Endothelial cell of umbilical vein (primary cell): Measurements from ENCODE around the gene MYADML2. TPM values are rescaled to one million over a fixed set of nuclear protein-coding genes. Genes with fewer than 3 reads are reported as not detected.

Source experiments
- BruUV-seq: library from RNA; stranded (reverse); fragments of 400-500 nt; replicated peaks from 2 replicates; lab custom pipeline; 2021; lab: Mats Ljungman, UMichigan
- CTCF ChIA-PET: fragments of 300-600, 350-600 bp; sonication (Branson Sonifier 250); formaldehyde crosslinking; loops from one replicate; lab custom pipeline; 2021; ENCODE audit warnings: antibody characterized with exemption, inconsistent platforms; lab: Charles Lee
- POLR2A ChIA-PET: fragments of 300-600, 350-600 bp; sonication (Branson Sonifier 250); formaldehyde crosslinking; loops from one replicate; lab custom pipeline; 2021; ENCODE audit warnings: antibody characterized with exemption, inconsistent platforms; lab: Charles Lee
- DNase-seq: peaks from one replicate; pipeline ENCODE4 v3.0.0-alpha.2; 2011; ENCODE audit warnings: low read depth, low spot score
- FAIRE-seq: peaks from 2 replicates; lab custom pipeline; 2011; peaks lifted over from hg19 to GRCh38; lab: Jason Lieb, UNC
- H2AFZ ChIP-seq: 2 replicates; pipeline ENCODE4 v1.6.0; 2012; ENCODE audit warnings: low read depth, low read length, control low read depth, inconsistent platforms
- H3K27ac ChIP-seq: 2 replicates; pipeline ENCODE4 v1.5.1; 2011; ENCODE audit warnings: low read depth, mild to moderate bottlenecking, control low read depth, low read length, moderate library complexity; ENCODE audit not compliant: insufficient read depth
- H3K27me3 ChIP-seq, 2 experiments: 2 replicates each; pipeline versions ENCODE4 v1.6.0 to v1.6.1; 2011; ENCODE audit warnings: low read length in 2 of 2, mixed read lengths in 1 of 2; ENCODE audit not compliant: control insufficient read depth in 2 of 2, insufficient read depth in 2 of 2
- H3K36me3 ChIP-seq, 2 experiments: 2 replicates in 1 of 2; 3 replicates in 1 of 2; pipeline ENCODE4 v1.5.1; 2011; ENCODE audit warnings: low read length in 2 of 2, mild to moderate bottlenecking in 1 of 2, moderate library complexity in 1 of 2; ENCODE audit not compliant: control insufficient read depth in 2 of 2, insufficient read depth in 2 of 2; ENCODE audit errors: extremely low read depth in 1 of 2
- H3K4me1 ChIP-seq: 3 replicates; pipeline ENCODE4 v1.5.1; 2011; ENCODE audit warnings: mild to moderate bottlenecking, low read length; ENCODE audit not compliant: control insufficient read depth, insufficient read depth; ENCODE audit errors: extremely low read depth
- H3K4me2 ChIP-seq: 2 replicates; pipeline ENCODE4 v1.6.1; 2011; ENCODE audit warnings: low read length, control low read depth, mixed read lengths; ENCODE audit not compliant: insufficient read depth
- H3K4me3 ChIP-seq, 3 experiments: fragments of 200-600 bp in 1 of 3; sonication (generic), shearing (Covaris generic) in 1 of 3; replicated peaks in 1 of 3; 2 replicates each; pipeline ENCODE4 v1.5.1; 2011 to 2016; ENCODE audit warnings: control low read depth in 3 of 3, low read length in 3 of 3, mild to moderate bottlenecking in 2 of 3, inconsistent platforms in 1 of 3, low read depth in 1 of 3, moderate library complexity in 1 of 3; ENCODE audit not compliant: insufficient read depth in 1 of 3
- H3K79me2 ChIP-seq: 2 replicates; pipeline ENCODE4 v1.6.0; 2012; ENCODE audit warnings: low read length, inconsistent platforms; ENCODE audit not compliant: control insufficient read depth, insufficient read depth
- H3K9ac ChIP-seq: replicated peaks from 2 replicates; pipeline ENCODE3; 2011; ENCODE audit warnings: low read length, control low read depth; ENCODE audit not compliant: insufficient read depth; ENCODE audit errors: extremely low read depth
- H3K9me1 ChIP-seq: replicated peaks from 3 replicates; pipeline ENCODE4 v1.6.0; 2011; ENCODE audit warnings: mild to moderate bottlenecking, low read length; ENCODE audit not compliant: control insufficient read depth, insufficient read depth; ENCODE audit errors: extremely low read depth
- H3K9me3 ChIP-seq: replicated peaks from 2 replicates; pipeline ENCODE4 v1.5.1; 2012; ENCODE audit warnings: low read length, inconsistent platforms; ENCODE audit not compliant: control insufficient read depth, insufficient read depth
- H4K20me1 ChIP-seq: replicated peaks from 2 replicates; pipeline ENCODE3; 2011; ENCODE audit warnings: mild to moderate bottlenecking, low read length; ENCODE audit not compliant: control insufficient read depth, insufficient read depth; ENCODE audit errors: extremely low read depth
- CTCF ChIP-seq, 2 donors: IDR thresholded peaks; 1 replicate in 1 of 2; 2 replicates in 1 of 2; pipeline ENCODE4 v1.5.1; 2011; ENCODE audit warnings: low read length in 2 of 2, mild to moderate bottlenecking in 2 of 2, moderate library complexity in 2 of 2, control low read depth in 1 of 2, inconsistent platforms in 1 of 2, low read depth in 1 of 2; ENCODE audit not compliant: insufficient read depth in 1 of 2; ENCODE audit errors: extremely low read depth in 1 of 2
- EZH2 ChIP-seq: IDR thresholded peaks from 2 replicates; pipeline ENCODE4 v1.6.1; 2012; ENCODE audit warnings: borderline replicate concordance, low read depth, mild to moderate bottlenecking, moderate library complexity, low read length, inconsistent platforms; ENCODE audit not compliant: severe bottlenecking
- FOS ChIP-seq: IDR thresholded peaks from 2 replicates; pipeline ENCODE4 v1.6.1; 2011; ENCODE audit warnings: mild to moderate bottlenecking, low read length, moderate library complexity, borderline replicate concordance; ENCODE audit not compliant: insufficient read depth
- GATA2 ChIP-seq: IDR thresholded peaks from 2 replicates; pipeline ENCODE4 v1.7.0; 2011; ENCODE audit warnings: low read depth, mild to moderate bottlenecking, moderate library complexity, mixed read lengths, low read length; ENCODE audit not compliant: insufficient read length, insufficient read depth
- JUN ChIP-seq: IDR thresholded peaks from 2 replicates; pipeline ENCODE4 v1.6.1; 2011; ENCODE audit warnings: borderline replicate concordance, low read depth; ENCODE audit not compliant: insufficient read length, insufficient read depth
- MAX ChIP-seq: IDR thresholded peaks from 2 replicates; pipeline ENCODE4 v1.6.1; 2011; ENCODE audit not compliant: insufficient read depth, insufficient read length
- MYC ChIP-seq: IDR thresholded peaks from one replicate; pipeline ENCODE4 v1.6.1; 2011; ENCODE audit warnings: mild to moderate bottlenecking, low read depth, low read length
- POLR2A ChIP-seq: IDR thresholded peaks from 2 replicates; pipeline ENCODE4 v1.6.1; 2012; ENCODE audit warnings: low read depth, mild to moderate bottlenecking, control low read depth, low read length
- POLR2AphosphoS5 ChIP-seq: IDR thresholded peaks from 2 replicates; pipeline ENCODE4 v1.6.1; 2012; ENCODE audit warnings: low read depth, mild to moderate bottlenecking, control low read depth, low read length, moderate library complexity; ENCODE audit not compliant: insufficient read depth
- dilution Hi-C: fragments of 300-500 bp; cut with MboI; formaldehyde crosslinking; loops from one replicate; pipeline ENCODE4 v1.15.0; 2019; ENCODE audit warnings: low sequenced_read_pairs; ENCODE audit not compliant: extremely low pct_ligation_motif_present
- intact Hi-C: fragments of 100-400 bp; cut with micrococcal nuclease; formaldehyde crosslinking; loops from one replicate; pipeline ENCODE4 v1.10.0; 2022
- polyA plus RNA-seq, 4 experiments: library from polyadenylated mRNA; depleted of rRNA in 3 of 4; stranded (reverse) in 3 of 4; unstranded in 1 of 4; fragments of >200 nt; gene quantifications; 2 replicates each; pipeline versions ENCODE4 v1.2.1 to v1.2.3, GENCODE V29; 2011 to 2012; ENCODE audit warnings: missing spikeins in 1 of 4
- total RNA-seq: library from RNA; stranded (reverse); gene quantifications from 2 replicates; pipeline ENCODE4 v1.2.3, GENCODE V29; 2021

Gene MYADML2
- total and polyA plus RNA-seq, 2 donors (not counting 3 experiments of a cell fraction or from before 2014, with no cell fraction given): not detected

GRCh38 chr17:81990836-81991683, 44.0 kb upstream of the MYADML2 start:
- no peak for FAIRE-seq
- H3K4me1 ChIP-seq: peaks cover 2% of the 10 kb centered on the region
- H3K27ac ChIP-seq: no peak overlapping the region
- no peak overlapping the region for H3K4me3 ChIP-seq
- no peaks in the 10 kb centered on the region for H3K9me1 ChIP-seq
- H3K79me2 ChIP-seq: no peaks in the 10 kb centered on the region
- ChIA-PET CTCF (interaction anchor here (0.7 to 1.8 kb wide), 3 partner anchors 29 to 40 kb away, joined by 3 to 13 read pairs (median 10); no protein-coding TSS in a partner anchor), POLR2A (no interaction called here)
- intact Hi-C loops: no loop called here
- BruUV-seq: no TSS peak
- H3K9me3 ChIP-seq: no peaks in the 10 kb centered on the region
- no peak overlapping the region for H3K9ac ChIP-seq
- dilution Hi-C loops: no loop called here
- no peaks in the 10 kb centered on the region for H4K20me1 ChIP-seq
- TF ChIP-seq JUN: no peak
- TF ChIP-seq CTCF (IDR thresholded peaks at IDR 0.05; ENCODE audit: extremely low read depth in 1 of 2, insufficient read depth in 1 of 2, low read depth in 1 of 2, low read length in 2 of 2): no peak
- TF ChIP-seq MYC: no peak
- TF ChIP-seq POLR2AphosphoS5: no peak
- no peak for TF ChIP-seq POLR2A
- TF ChIP-seq FOS: no peak
- TF ChIP-seq GATA2: no peak
- TF ChIP-seq MAX: no peak
- no peak for TF ChIP-seq EZH2
- peaks cover 0 to 4% of the 10 kb centered on the region in 2 experiments for H3K36me3 ChIP-seq
- H3K4me2 ChIP-seq: no peak overlapping the region
- no peak overlapping the region for H2AFZ ChIP-seq
- DNase-seq: no peak
- H3K27me3 ChIP-seq: no peaks in the 10 kb centered on the region
